ENCODE measurements around the gene CRACDL.

GRCh38 chr2:98801921-98802321 is 134.1 kb downstream of the CRACDL start:
- TF ChIP-seq HDGF (IDR thresholded peaks at IDR 0.05; ENCODE audit: borderline replicate concordance) (no peak), TARDBP (IDR thresholded peaks at IDR 0.05) (no peak), FOXK2 (IDR thresholded peaks at IDR 0.05) (no peak), ARNT (IDR thresholded peaks at IDR 0.05) (no peak), FOXM1 (IDR thresholded peaks at IDR 0.05; ENCODE audit: borderline replicate concordance) (no peak), BHLHE40 (IDR thresholded peaks at IDR 0.05; ENCODE audit: borderline replicate concordance) (no peak), PKNOX1 (IDR thresholded peaks at IDR 0.05) (no peak), SUZ12 (IDR thresholded peaks at IDR 0.05) (no peak), ZNF384 (IDR thresholded peaks at IDR 0.05) (no peak), FOXA1 (IDR thresholded peaks at IDR 0.05) (no peak)

Data from HEK293T (cell line).